Suppressor macrophage treated with lipopolysaccharide for 1 hour (primary cell): ENCODE measurements around the gene C2orf42.
"Not testable (repeated sequence)": the region's sequence is repeated elsewhere in the genome, so short reads cannot be mapped to it uniquely, and the experiment has no call there.

Source experiments
- DNase-seq, 3 donors: peaks; one replicate each; pipeline ENCODE4 v3.0.0-alpha.2; 2020 to 2022

Gene C2orf42

GRCh38 chr2:70190418-70191243, at the start of gene C2orf42:
Gene C2orf42, minus strand, starts transcription at chr2:70191019. Its CDS starts 9,034 bp downstream, at chr2:70181985.
- DNase-seq, result peak; percentile 98 to 99 (median 99)

GRCh38 chr2:70240599-70240998, 49.8 kb upstream of the C2orf42 start:
- no peak for DNase-seq

GRCh38 chr2:70233926-70234325, 43.1 kb upstream of the C2orf42 start:
- no peak for DNase-seq

- DNase-seq, result no peak
Observed at GRCh38 chr2:70226781-70227180, 36.0 kb upstream of the C2orf42 start.

GRCh38 chr2:70223305-70223704, 32.5 kb upstream of the C2orf42 start:
- DNase-seq, result peak in 1 of 3 donors; percentile 11

GRCh38 chr2:70214953-70215549, 24.2 kb upstream of the C2orf42 start:
- DNase-seq, result no peak

GRCh38 chr2:70214365-70214764, 23.5 kb upstream of the C2orf42 start:
- no peak for DNase-seq

- no peak for DNase-seq
Observed at GRCh38 chr2:70212298-70212932, 21.6 kb upstream of the C2orf42 start.

- DNase-seq, result no peak
Observed at GRCh38 chr2:70211595-70211994, 20.8 kb upstream of the C2orf42 start.

- DNase-seq, result no peak
Observed at GRCh38 chr2:70204452-70204851, 13.6 kb upstream of the C2orf42 start.

GRCh38 chr2:70203086-70203485, 12.3 kb upstream of the C2orf42 start:
- DNase-seq, result no peak

GRCh38 chr2:70202236-70202806, 11.5 kb upstream of the C2orf42 start:
- no peak for DNase-seq

- no peak for DNase-seq
Observed at GRCh38 chr2:70201831-70202230, 11.0 kb upstream of the C2orf42 start.

- DNase-seq, result no peak
Observed at GRCh38 chr2:70201225-70201768, 10.5 kb upstream of the C2orf42 start.

- no peak for DNase-seq
Observed at GRCh38 chr2:70199320-70199864, 8.6 kb upstream of the C2orf42 start.

- DNase-seq, result no peak
Observed at GRCh38 chr2:70192516-70192915, 1.7 kb upstream of the C2orf42 start.

GRCh38 chr2:70191244-70191735, 471 bp upstream of the C2orf42 start:
- DNase-seq, result no peak

GRCh38 chr2:70188460-70188859, 2.4 kb downstream of the C2orf42 start:
- peak in 1 of 3 donors; percentile 2 for DNase-seq

- not testable (repeated sequence) for DNase-seq
Observed at GRCh38 chr2:70187170-70187569, 3.6 kb downstream of the C2orf42 start.

- peak in 2 of 3 donors; percentile 1 to 9 for DNase-seq
Observed at GRCh38 chr2:70182689-70183088, 8.1 kb downstream of the C2orf42 start.

GRCh38 chr2:70181363-70181956, 9.4 kb downstream of the C2orf42 start:
- no peak for DNase-seq

GRCh38 chr2:70173520-70173919, 17.3 kb downstream of the C2orf42 start:
- DNase-seq, result no peak
